Mesenchymal stem cell (in vitro differentiated cells and primary cell): Measurements from ENCODE around the gene CHST2.
A peak's percentile ranks its signal among the peaks of the same experiment; 100 is the strongest.

Experiments used
- DNase-seq: peaks from one replicate; pipeline ENCODE4 v3.0.0-alpha.2; 2013
- H2AFZ ChIP-seq: one replicate; pipeline ENCODE4 v1.6.1; 2013; ENCODE audit warnings: low read depth, mild to moderate bottlenecking, control low read depth, inconsistent platforms, low read length, moderate library complexity
- H2AK5ac ChIP-seq: 2 replicates; pipeline ENCODE4 v1.6.1; 2013; ENCODE audit warnings: low read length, moderate library complexity, mild to moderate bottlenecking, inconsistent platforms; ENCODE audit not compliant: severe bottlenecking
- H2BK120ac ChIP-seq: one replicate; pipeline ENCODE4 v1.6.1; 2013; ENCODE audit warnings: low read depth, mild to moderate bottlenecking, inconsistent platforms, low read length, moderate library complexity
- H2BK12ac ChIP-seq, 2 experiments: one replicate each; pipeline ENCODE4 v1.6.1; 2013; ENCODE audit warnings: inconsistent platforms in 2 of 2, low read length in 2 of 2, mild to moderate bottlenecking in 2 of 2, moderate library complexity in 2 of 2, control low read depth in 1 of 2
- H2BK15ac ChIP-seq: one replicate; pipeline ENCODE4 v1.6.1; 2013; ENCODE audit warnings: mild to moderate bottlenecking, low read depth, inconsistent platforms; ENCODE audit not compliant: poor library complexity, severe bottlenecking
- H2BK5ac ChIP-seq: 2 replicates; pipeline ENCODE4 v1.6.1; 2013; ENCODE audit warnings: low read depth, mild to moderate bottlenecking, low read length, control low read depth, inconsistent platforms; ENCODE audit not compliant: poor library complexity, severe bottlenecking
- H3K14ac ChIP-seq, 2 experiments: one replicate each; pipeline ENCODE4 v1.6.1; 2013; ENCODE audit warnings: inconsistent platforms in 2 of 2, low read length in 2 of 2, control low read depth in 1 of 2, mild to moderate bottlenecking in 1 of 2, moderate library complexity in 1 of 2
- H3K18ac ChIP-seq, 2 experiments: one replicate each; pipeline ENCODE4 v1.6.1; 2013; ENCODE audit warnings: inconsistent platforms in 2 of 2, low read length in 2 of 2, control low read depth in 1 of 2, low read depth in 1 of 2, mild to moderate bottlenecking in 1 of 2
- H3K23ac ChIP-seq, 2 experiments: one replicate each; pipeline ENCODE4 v1.6.1; 2013; ENCODE audit warnings: inconsistent platforms in 2 of 2, low read length in 2 of 2, mild to moderate bottlenecking in 2 of 2, moderate library complexity in 2 of 2, control low read depth in 1 of 2
- H3K27ac ChIP-seq: 2 replicates; pipeline ENCODE4 v1.5.1; 2013; ENCODE audit warnings: mild to moderate bottlenecking, moderate library complexity, low read length, control low read depth, inconsistent platforms; ENCODE audit not compliant: poor library complexity, severe bottlenecking
- H3K27me3 ChIP-seq, 2 experiments: 2 replicates each; pipeline versions ENCODE4 v1.6.1 to v1.7.0; 2013; ENCODE audit warnings: low read length in 2 of 2, mild to moderate bottlenecking in 2 of 2, moderate library complexity in 2 of 2, control low read depth in 1 of 2, inconsistent platforms in 1 of 2; ENCODE audit not compliant: control insufficient read depth in 1 of 2, insufficient read depth in 1 of 2
- H3K36me3 ChIP-seq, 2 experiments: 2 replicates each; pipeline versions ENCODE4 v1.6.1 to v1.7.0; 2013; ENCODE audit warnings: low read length in 2 of 2, control low read depth in 1 of 2, inconsistent platforms in 1 of 2, low read depth in 1 of 2, mild to moderate bottlenecking in 1 of 2; ENCODE audit not compliant: insufficient read depth in 2 of 2, control insufficient read depth in 1 of 2
- H3K4ac ChIP-seq, 2 experiments: one replicate each; pipeline ENCODE4 v1.6.1; 2013; ENCODE audit warnings: inconsistent platforms in 2 of 2, low read length in 2 of 2, mild to moderate bottlenecking in 2 of 2, moderate library complexity in 2 of 2, control low read depth in 1 of 2, low read depth in 1 of 2
- H3K4me1 ChIP-seq: 2 replicates; pipeline ENCODE4 v1.6.1; 2013; ENCODE audit warnings: low read depth, low read length, control low read depth; ENCODE audit not compliant: control insufficient read depth, insufficient read depth
- H3K4me2 ChIP-seq: 2 replicates; pipeline ENCODE4 v1.6.1; 2013; ENCODE audit warnings: low read length, mild to moderate bottlenecking, inconsistent platforms; ENCODE audit not compliant: poor library complexity, severe bottlenecking
- H3K4me3 ChIP-seq, 2 experiments: 2 replicates each; pipeline versions ENCODE4 v1.5.1 to v1.7.0; 2013; ENCODE audit warnings: low read length in 2 of 2, mild to moderate bottlenecking in 2 of 2, control low read depth in 1 of 2, low read depth in 1 of 2; ENCODE audit not compliant: insufficient read depth in 1 of 2
- H3K79me1 ChIP-seq: replicated peaks from 2 replicates; pipeline ENCODE4 v1.6.1; 2013; ENCODE audit warnings: mild to moderate bottlenecking, control low read depth, low read length, inconsistent platforms; ENCODE audit not compliant: poor library complexity, severe bottlenecking
- H3K9ac ChIP-seq: 2 replicates; pipeline ENCODE4 v1.7.0; 2013; ENCODE audit warnings: mild to moderate bottlenecking, low read length, moderate library complexity
- H3K9me3 ChIP-seq: 2 replicates; pipeline ENCODE4 v1.7.0; 2013; ENCODE audit warnings: mild to moderate bottlenecking, low read length; ENCODE audit not compliant: control insufficient read depth
- H4K8ac ChIP-seq: one replicate; pipeline ENCODE4 v1.6.1; 2013; ENCODE audit warnings: inconsistent platforms, mild to moderate bottlenecking, low read length, moderate library complexity
- H4K91ac ChIP-seq: one replicate; pipeline ENCODE4 v1.6.1; 2013; ENCODE audit warnings: mild to moderate bottlenecking, low read length, inconsistent platforms
- WGBS: methylation state at CpG from one replicate; pipeline ENCODE4 v1.1.7; 2013; ENCODE audit warnings: mixed read lengths; 5-methylcytosine and 5-hydroxymethylcytosine counted together

CHST2 gene

GRCh38 chr3:143150071-143150470 lies 30.5 kb downstream of the CHST2 start:
- Histone ChIP-seq H2BK15ac (no peak overlapping the region), H4K91ac (no peak overlapping the region), H3K23ac (no peak overlapping the region), H2AK5ac (no peak overlapping the region), H2BK120ac (no peak overlapping the region), H3K4me2 (no peak overlapping the region), H3K4ac (no peak overlapping the region), H3K14ac (no peak overlapping the region), H3K9ac (no peak overlapping the region), H2BK12ac (no peak overlapping the region), H3K4me1 (peaks cover 8% of the 10 kb centered on the region), H3K18ac (no peak overlapping the region), H3K27ac (no peak overlapping the region), H3K4me3 (no peak overlapping the region), H2AFZ (no peak overlapping the region), H3K36me3 (no peaks in the 10 kb centered on the region), H2BK5ac (no peak overlapping the region), H3K9me3 (no peaks in the 10 kb centered on the region), H3K27me3 (no peaks in the 10 kb centered on the region), H4K8ac (no peak overlapping the region), H3K79me1 (no peaks in the 10 kb centered on the region)
- no peak for DNase-seq
- 93% methylated on average over 3 of the region's 3 CpGs for WGBS

GRCh38 chr3:143151004-143151731 lies 31.6 kb downstream of the CHST2 start:
- Histone ChIP-seq H2BK120ac (no peak overlapping the region), H3K4me2 (no peak overlapping the region), H3K4me3 (peak overlapping the region in 1 of 2 experiments; percentile 35), H3K9me3 (no peaks in the 10 kb centered on the region), H3K18ac (peak overlapping the region in 1 of 2 experiments; percentile 52), H3K27me3 (no peaks in the 10 kb centered on the region), H3K23ac (no peak overlapping the region), H2BK5ac (no peak overlapping the region), H2BK15ac (no peak overlapping the region), H3K79me1 (no peaks in the 10 kb centered on the region), H3K9ac (peak overlapping the region; percentile 64), H3K4me1 (peaks cover 6% of the 10 kb centered on the region), H3K4ac (no peak overlapping the region), H3K27ac (no peak overlapping the region), H2AFZ (no peak overlapping the region), H4K8ac (no peak overlapping the region), H3K14ac (no peak overlapping the region), H2BK12ac (no peak overlapping the region), H3K36me3 (no peaks in the 10 kb centered on the region), H2AK5ac (no peak overlapping the region), H4K91ac (no peak overlapping the region)
- over 99% methylated on average over 7 of the region's 7 CpGs for WGBS
- no peak for DNase-seq

GRCh38 chr3:143152043-143152442 lies 32.5 kb downstream of the CHST2 start:
- Histone ChIP-seq H3K4me2 (no peak overlapping the region), H3K4me1 (peaks cover 3% of the 10 kb centered on the region), H3K18ac (no peak overlapping the region), H4K8ac (no peak overlapping the region), H2AFZ (no peak overlapping the region), H3K36me3 (no peaks in the 10 kb centered on the region), H3K14ac (no peak overlapping the region), H3K23ac (no peak overlapping the region), H2BK15ac (no peak overlapping the region), H3K4me3 (no peak overlapping the region), H3K4ac (no peak overlapping the region), H2BK12ac (no peak overlapping the region), H3K79me1 (no peaks in the 10 kb centered on the region), H3K9ac (peak overlapping the region; percentile 64), H2AK5ac (no peak overlapping the region), H2BK5ac (no peak overlapping the region), H3K27ac (no peak overlapping the region), H3K27me3 (no peaks in the 10 kb centered on the region), H3K9me3 (no peaks in the 10 kb centered on the region), H2BK120ac (no peak overlapping the region), H4K91ac (no peak overlapping the region)
- 85% methylated on average over 4 of the region's 5 CpGs for WGBS
- DNase-seq: no peak

- Histone ChIP-seq H2AFZ (no peak overlapping the region), H4K8ac (no peak overlapping the region), H3K18ac (no peak overlapping the region), H3K27me3 (no peaks in the 10 kb centered on the region), H3K4ac (no peak overlapping the region), H3K4me1 (peaks cover 4% of the 10 kb centered on the region), H3K4me3 (no peak overlapping the region), H3K36me3 (no peaks in the 10 kb centered on the region), H3K27ac (no peak overlapping the region), H2BK12ac (no peak overlapping the region), H2BK15ac (no peak overlapping the region), H3K4me2 (no peak overlapping the region), H3K79me1 (no peaks in the 10 kb centered on the region), H2BK120ac (no peak overlapping the region), H3K9ac (no peak overlapping the region), H2AK5ac (no peak overlapping the region), H3K9me3 (no peaks in the 10 kb centered on the region), H3K14ac (no peak overlapping the region), H4K91ac (no peak overlapping the region), H3K23ac (no peak overlapping the region), H2BK5ac (no peak overlapping the region)
- DNase-seq: no peak
- 100% methylated on average over 1 of the region's 4 CpGs for WGBS
Observed at GRCh38 chr3:143155756-143156155, 36.2 kb downstream of the CHST2 start.
